Astrocyte (in vitro differentiated cells and primary cell): Measurements from ENCODE around the gene SNX4. TPM values are rescaled to one million over a fixed set of nuclear protein-coding genes. Genes with fewer than 3 reads are reported as not detected.

Experiments
- DNase-seq: peaks from one replicate; pipeline ENCODE4 v3.0.0-alpha.2; 2010; ENCODE audit warnings: low read depth
- FAIRE-seq: peaks from 2 replicates; lab custom pipeline; 2011; peaks lifted over from hg19 to GRCh38; lab: Jason Lieb, UNC
- H2AFZ ChIP-seq: 2 replicates; pipeline ENCODE4 v1.6.0; 2012; ENCODE audit warnings: low read depth, low read length, inconsistent platforms
- H3K27ac ChIP-seq: 2 replicates; pipeline ENCODE4 v1.5.1; 2011; ENCODE audit warnings: low read depth, low read length, inconsistent platforms
- H3K27me3 ChIP-seq: 2 replicates; pipeline ENCODE4 v1.6.0; 2011; ENCODE audit warnings: low read length, inconsistent platforms; ENCODE audit not compliant: insufficient read depth
- H3K36me3 ChIP-seq: 2 replicates; pipeline ENCODE4 v1.5.1; 2011; ENCODE audit warnings: low read length, inconsistent platforms; ENCODE audit not compliant: insufficient read depth
- H3K4me1 ChIP-seq: 2 replicates; pipeline ENCODE4 v1.5.1; 2011; ENCODE audit warnings: low read length, inconsistent platforms; ENCODE audit not compliant: insufficient read depth
- H3K4me2 ChIP-seq: 2 replicates; pipeline ENCODE4 v1.6.0; 2012; ENCODE audit warnings: low read length, inconsistent platforms
- H3K4me3 ChIP-seq: 2 replicates; pipeline ENCODE4 v1.5.1; 2011; ENCODE audit warnings: low read depth, mild to moderate bottlenecking, low read length, inconsistent platforms; ENCODE audit not compliant: insufficient read depth
- H3K79me2 ChIP-seq: 2 replicates; pipeline ENCODE4 v1.6.0; 2012; ENCODE audit warnings: mild to moderate bottlenecking, low read length, inconsistent platforms; ENCODE audit not compliant: insufficient read depth
- H3K9ac ChIP-seq: 2 replicates; pipeline ENCODE4 v1.6.0; 2012; ENCODE audit warnings: mild to moderate bottlenecking, low read length, inconsistent platforms
- H3K9me3 ChIP-seq: 2 replicates; pipeline ENCODE4 v1.5.1; 2012; ENCODE audit warnings: low read depth, mild to moderate bottlenecking, low read length, inconsistent platforms; ENCODE audit not compliant: insufficient read depth
- H4K20me1 ChIP-seq: 2 replicates; pipeline ENCODE4 v1.6.0; 2012; ENCODE audit warnings: low read length, inconsistent platforms; ENCODE audit not compliant: insufficient read depth
- H3K27ac Mint-ChIP-seq: one replicate; pipeline ENCODE4 v1.8.0; 2021; ENCODE audit warnings: mild to moderate bottlenecking, mixed read lengths; ENCODE audit not compliant: unreplicated experiment
- H3K27me3 Mint-ChIP-seq: one replicate; pipeline ENCODE4 v1.8.0; 2021; ENCODE audit warnings: low read depth, mixed read lengths; ENCODE audit not compliant: unreplicated experiment
- H3K36me3 Mint-ChIP-seq: one replicate; pipeline ENCODE4 v1.8.0; 2021; ENCODE audit warnings: low read depth, mixed read lengths; ENCODE audit not compliant: unreplicated experiment
- H3K4me1 Mint-ChIP-seq: one replicate; pipeline ENCODE4 v1.8.0; 2021; ENCODE audit warnings: low read depth, mixed read lengths; ENCODE audit not compliant: unreplicated experiment
- H3K4me3 Mint-ChIP-seq: one replicate; pipeline ENCODE4 v1.8.0; 2021; ENCODE audit warnings: mild to moderate bottlenecking, moderate library complexity, mixed read lengths; ENCODE audit not compliant: unreplicated experiment
- H3K9me3 Mint-ChIP-seq: one replicate; pipeline ENCODE4 v1.8.0; 2021; ENCODE audit warnings: mild to moderate bottlenecking, mixed read lengths; ENCODE audit not compliant: unreplicated experiment
- EZH2 ChIP-seq: IDR thresholded peaks from 2 replicates; pipeline ENCODE4 v1.6.1; 2012; ENCODE audit warnings: mild to moderate bottlenecking, low read length, inconsistent platforms; ENCODE audit not compliant: insufficient read depth
- total RNA-seq: library from RNA; stranded (reverse); gene quantifications from 2 replicates; pipeline ENCODE4 v1.2.1, GENCODE V29; 2021
- TF ChIP-seq, protein P1 (sequence below): IDR thresholded peaks from 2 replicates; pipeline ENCODE4 v1.5.1; 2011; ENCODE audit warnings: low read depth, mild to moderate bottlenecking, inconsistent platforms, low read length, moderate library complexity; ENCODE audit not compliant: insufficient read depth

The SNX4 gene
- total RNA-seq, 1 donor from 2014 or later = 41.8 TPM

DNA sequence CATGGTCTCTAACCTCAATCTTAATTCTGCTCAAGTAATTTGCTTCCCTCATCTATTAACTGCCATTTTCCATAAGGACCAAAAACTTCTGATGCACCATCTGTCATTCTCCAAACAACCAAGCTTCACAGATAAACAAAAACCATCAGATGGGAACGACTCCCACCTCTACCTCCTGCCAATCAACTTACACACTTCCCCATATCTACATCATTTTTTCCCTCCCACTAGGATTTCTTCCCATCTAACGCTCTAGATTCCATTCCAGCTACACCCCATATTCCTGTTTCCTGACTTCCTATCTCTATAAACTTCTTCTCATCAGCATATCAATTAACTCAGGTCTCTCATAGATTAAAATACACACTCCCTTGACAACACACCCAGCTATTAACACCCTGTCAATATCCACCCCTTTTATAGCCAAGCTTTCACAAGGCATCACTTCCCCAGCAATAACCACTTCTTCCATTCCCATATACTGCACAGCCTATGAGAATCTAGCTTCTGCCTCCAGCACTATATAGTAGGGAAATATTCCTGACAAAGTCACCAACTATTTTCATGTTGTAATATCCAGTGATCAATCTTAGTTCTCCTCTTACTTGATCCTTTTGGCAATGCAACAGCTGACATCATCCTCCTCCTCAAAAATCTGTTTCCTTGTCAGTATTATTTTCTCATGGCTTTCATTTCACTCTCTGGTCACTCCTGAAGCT is 39.2 kb downstream of the SNX4 start:
- no peaks in the 10 kb centered on the region for H3K27me3 Mint-ChIP-seq
- H3K4me1 Mint-ChIP-seq = peaks cover 4% of the 10 kb centered on the region
- H3K27ac Mint-ChIP-seq = no peak overlapping the region
- no peaks in the 10 kb centered on the region for H3K9me3 ChIP-seq
- H2AFZ ChIP-seq = no peak overlapping the region
- H3K4me1 ChIP-seq = no peaks in the 10 kb centered on the region
- peaks cover 16% of the 10 kb centered on the region for H4K20me1 ChIP-seq
- no peaks in the 10 kb centered on the region for H3K79me2 ChIP-seq
- no peak overlapping the region for H3K4me3 Mint-ChIP-seq
- DNase-seq (peak; percentile 76), FAIRE-seq (no peak)
- no peaks in the 10 kb centered on the region for H3K9me3 Mint-ChIP-seq
- H3K27ac ChIP-seq = no peak overlapping the region
- H3K36me3 ChIP-seq = peaks cover 7% of the 10 kb centered on the region
- no peak overlapping the region for H3K4me3 ChIP-seq
- H3K4me2 ChIP-seq = no peak overlapping the region
- no peak overlapping the region for H3K9ac ChIP-seq
- TF ChIP-seq, protein P1, sequence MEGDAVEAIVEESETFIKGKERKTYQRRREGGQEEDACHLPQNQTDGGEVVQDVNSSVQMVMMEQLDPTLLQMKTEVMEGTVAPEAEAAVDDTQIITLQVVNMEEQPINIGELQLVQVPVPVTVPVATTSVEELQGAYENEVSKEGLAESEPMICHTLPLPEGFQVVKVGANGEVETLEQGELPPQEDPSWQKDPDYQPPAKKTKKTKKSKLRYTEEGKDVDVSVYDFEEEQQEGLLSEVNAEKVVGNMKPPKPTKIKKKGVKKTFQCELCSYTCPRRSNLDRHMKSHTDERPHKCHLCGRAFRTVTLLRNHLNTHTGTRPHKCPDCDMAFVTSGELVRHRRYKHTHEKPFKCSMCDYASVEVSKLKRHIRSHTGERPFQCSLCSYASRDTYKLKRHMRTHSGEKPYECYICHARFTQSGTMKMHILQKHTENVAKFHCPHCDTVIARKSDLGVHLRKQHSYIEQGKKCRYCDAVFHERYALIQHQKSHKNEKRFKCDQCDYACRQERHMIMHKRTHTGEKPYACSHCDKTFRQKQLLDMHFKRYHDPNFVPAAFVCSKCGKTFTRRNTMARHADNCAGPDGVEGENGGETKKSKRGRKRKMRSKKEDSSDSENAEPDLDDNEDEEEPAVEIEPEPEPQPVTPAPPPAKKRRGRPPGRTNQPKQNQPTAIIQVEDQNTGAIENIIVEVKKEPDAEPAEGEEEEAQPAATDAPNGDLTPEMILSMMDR = no peak
- TF ChIP-seq EZH2 = no peak
- peaks cover 5% of the 10 kb centered on the region for H3K36me3 Mint-ChIP-seq
- no peaks in the 10 kb centered on the region for H3K27me3 ChIP-seq

DNA sequence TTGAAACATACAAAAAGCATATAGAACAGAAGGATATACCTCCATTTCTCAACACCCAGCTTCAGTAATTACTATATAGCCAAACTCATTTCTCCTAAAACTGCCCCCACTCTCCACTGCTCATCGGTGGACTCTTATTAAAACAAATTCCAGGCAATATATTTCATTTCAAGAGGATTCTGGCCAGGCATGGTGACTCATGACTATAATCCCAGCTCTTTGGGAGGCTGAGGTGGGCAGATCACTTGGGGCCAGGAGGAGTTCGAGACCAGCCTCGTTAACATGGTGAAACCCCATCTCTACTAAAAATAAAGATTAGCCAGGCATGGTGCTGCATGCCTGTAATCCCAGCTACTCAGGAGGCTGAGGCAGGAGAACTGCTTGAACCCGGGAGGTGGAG is 40.9 kb downstream of the SNX4 start:
- Histone ChIP-seq H3K4me2 (no peak overlapping the region), H4K20me1 (peaks cover 16% of the 10 kb centered on the region), H3K27ac (no peak overlapping the region), H3K9me3 (no peaks in the 10 kb centered on the region), H3K36me3 (peaks cover 12% of the 10 kb centered on the region), H2AFZ (no peak overlapping the region), H3K4me1 (no peaks in the 10 kb centered on the region), H3K4me3 (no peak overlapping the region), H3K9ac (no peak overlapping the region), H3K27me3 (no peaks in the 10 kb centered on the region), H3K79me2 (no peaks in the 10 kb centered on the region)
- Mint-ChIP-seq H3K27me3 (no peaks in the 10 kb centered on the region), H3K9me3 (no peaks in the 10 kb centered on the region), H3K36me3 (peaks cover 5% of the 10 kb centered on the region), H3K4me3 (no peak overlapping the region), H3K4me1 (peaks cover 4% of the 10 kb centered on the region), H3K27ac (no peak overlapping the region)
- TF ChIP-seq, protein P1 = no peak
- TF ChIP-seq EZH2 = no peak
- DNase-seq (no peak), FAIRE-seq (no peak)

DNA sequence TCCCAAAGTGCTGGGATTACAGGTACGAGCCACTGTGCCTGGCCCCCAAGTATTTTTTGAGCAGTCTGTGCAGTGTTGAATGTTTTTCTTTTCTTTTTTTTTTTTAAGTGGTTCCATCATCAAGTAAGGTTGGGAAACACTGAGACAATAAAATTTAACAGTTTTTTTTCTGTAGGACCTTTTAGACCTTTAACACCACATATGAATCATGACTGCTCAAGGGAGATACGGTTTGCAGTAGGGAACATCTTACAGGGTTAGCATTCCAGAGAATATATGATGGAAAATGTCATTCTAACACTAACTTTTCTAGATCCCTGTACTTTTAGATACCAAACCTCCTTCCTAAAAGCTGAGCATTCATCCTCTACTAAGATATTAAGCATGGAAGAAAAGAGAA is 41.7 kb downstream of the SNX4 start:
- Histone ChIP-seq H3K4me1 (no peaks in the 10 kb centered on the region), H3K4me3 (no peak overlapping the region), H3K9me3 (no peaks in the 10 kb centered on the region), H3K27me3 (no peaks in the 10 kb centered on the region), H4K20me1 (peaks cover 16% of the 10 kb centered on the region), H3K36me3 (peaks cover 15% of the 10 kb centered on the region), H2AFZ (no peak overlapping the region), H3K9ac (no peak overlapping the region), H3K79me2 (no peaks in the 10 kb centered on the region), H3K4me2 (no peak overlapping the region), H3K27ac (no peak overlapping the region)
- no peak for FAIRE-seq
- Mint-ChIP-seq H3K27ac (no peak overlapping the region), H3K4me1 (peaks cover 4% of the 10 kb centered on the region), H3K27me3 (no peaks in the 10 kb centered on the region), H3K36me3 (peaks cover 5% of the 10 kb centered on the region), H3K4me3 (no peak overlapping the region), H3K9me3 (no peaks in the 10 kb centered on the region)
- TF ChIP-seq, protein P1 = no peak
- TF ChIP-seq EZH2 = no peak
- DNase-seq = peak; percentile 49
